ENCODE data around the gene SYNPO2.

DNA sequence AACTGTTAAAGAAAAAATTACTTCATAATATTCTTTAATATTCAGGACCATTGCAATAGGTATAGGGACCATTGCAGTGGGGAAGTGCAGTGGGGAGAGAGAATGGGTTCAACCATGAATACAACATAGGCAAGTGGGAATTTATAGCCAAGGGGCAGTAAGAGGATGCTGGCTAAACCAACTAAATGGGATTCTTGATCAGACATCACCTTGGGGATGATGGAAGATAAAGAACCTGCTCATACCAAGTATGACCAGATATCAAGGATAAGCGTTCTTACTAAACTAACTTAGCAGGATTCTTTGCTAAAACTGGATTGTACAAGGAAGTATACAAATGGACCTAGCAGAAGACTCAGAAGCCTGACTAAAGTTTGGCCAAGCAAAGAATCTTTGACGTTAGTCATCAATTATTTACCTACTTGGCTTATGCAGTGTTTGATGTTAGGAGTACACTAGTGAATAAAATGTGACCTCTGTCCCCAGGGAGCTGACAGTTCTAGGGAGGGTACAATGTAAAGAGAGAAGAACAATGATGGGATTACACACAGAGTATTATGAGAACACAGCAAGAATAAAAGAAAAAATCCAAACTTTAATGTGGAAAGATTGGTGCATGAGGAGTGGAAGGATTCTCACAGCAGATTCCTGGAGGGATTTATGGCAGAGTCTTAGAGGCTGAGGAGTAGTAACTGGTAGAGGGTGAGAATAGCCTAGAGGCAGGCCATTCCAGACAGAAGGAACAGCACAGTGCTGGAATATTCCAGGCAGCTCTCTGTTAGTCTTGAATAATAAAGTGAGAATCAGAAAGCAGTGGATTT, 192.3 kb downstream of the SYNPO2 start:
- TF ChIP-seq, protein P1, sequence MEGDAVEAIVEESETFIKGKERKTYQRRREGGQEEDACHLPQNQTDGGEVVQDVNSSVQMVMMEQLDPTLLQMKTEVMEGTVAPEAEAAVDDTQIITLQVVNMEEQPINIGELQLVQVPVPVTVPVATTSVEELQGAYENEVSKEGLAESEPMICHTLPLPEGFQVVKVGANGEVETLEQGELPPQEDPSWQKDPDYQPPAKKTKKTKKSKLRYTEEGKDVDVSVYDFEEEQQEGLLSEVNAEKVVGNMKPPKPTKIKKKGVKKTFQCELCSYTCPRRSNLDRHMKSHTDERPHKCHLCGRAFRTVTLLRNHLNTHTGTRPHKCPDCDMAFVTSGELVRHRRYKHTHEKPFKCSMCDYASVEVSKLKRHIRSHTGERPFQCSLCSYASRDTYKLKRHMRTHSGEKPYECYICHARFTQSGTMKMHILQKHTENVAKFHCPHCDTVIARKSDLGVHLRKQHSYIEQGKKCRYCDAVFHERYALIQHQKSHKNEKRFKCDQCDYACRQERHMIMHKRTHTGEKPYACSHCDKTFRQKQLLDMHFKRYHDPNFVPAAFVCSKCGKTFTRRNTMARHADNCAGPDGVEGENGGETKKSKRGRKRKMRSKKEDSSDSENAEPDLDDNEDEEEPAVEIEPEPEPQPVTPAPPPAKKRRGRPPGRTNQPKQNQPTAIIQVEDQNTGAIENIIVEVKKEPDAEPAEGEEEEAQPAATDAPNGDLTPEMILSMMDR (IDR thresholded peaks at IDR 0.05 in 8 of 11, conservative IDR thresholded peaks at IDR 0.05 in 3 of 11) = no peak
- TF ChIP-seq POLR2A (IDR thresholded peaks at IDR 0.05) = no peak
- TF ChIP-seq POLR2AphosphoS5 (IDR thresholded peaks at IDR 0.05) = no peak
